Loucy (cell line): ENCODE data around the gene DLGAP1.

ENCODE experiments used
- H2AFZ ChIP-seq: fragments of 200-600 bp; sonication (generic); 2 replicates; pipeline ENCODE4 v1.6.0; 2016; ENCODE audit warnings: antibody characterized with exemption, mild to moderate bottlenecking, low read length, moderate library complexity
- H3F3A ChIP-seq: fragments of 200-600 bp; 2 replicates; pipeline ENCODE4 v1.6.0; 2016; ENCODE audit warnings: antibody characterized with exemption, low read depth, mild to moderate bottlenecking
- H3K27me3 ChIP-seq: fragments of 200-600 bp; sonication (generic); 2 replicates; pipeline ENCODE4 v1.6.1; 2014; ENCODE audit warnings: low read length, mild to moderate bottlenecking; ENCODE audit not compliant: insufficient read depth, poor library complexity, severe bottlenecking
- H3K36me3 ChIP-seq: fragments of 200-600 bp; sonication (generic); 2 replicates; pipeline ENCODE4 v1.6.1; 2016; ENCODE audit warnings: low read length; ENCODE audit not compliant: insufficient read depth
- H3K4me1 ChIP-seq: fragments of 200-600 bp; sonication (generic); 2 replicates; pipeline ENCODE4 v1.5.1; 2014; ENCODE audit warnings: low read length, mild to moderate bottlenecking; ENCODE audit not compliant: insufficient read depth, poor library complexity, severe bottlenecking
- H3K4me2 ChIP-seq: fragments of 200-600 bp; sonication (generic); 2 replicates; pipeline ENCODE4 v1.6.0; 2014; ENCODE audit warnings: antibody characterized with exemption, low read length, low read depth, mild to moderate bottlenecking; ENCODE audit not compliant: poor library complexity, severe bottlenecking
- H3K4me3 ChIP-seq: fragments of 200-600 bp; sonication (generic); 2 replicates; pipeline ENCODE4 v1.5.1; 2014; ENCODE audit warnings: low read length, mild to moderate bottlenecking, mixed read lengths; ENCODE audit not compliant: poor library complexity, severe bottlenecking
- H3K79me2 ChIP-seq: fragments of 200-600 bp; sonication (generic); 2 replicates; pipeline ENCODE4 v1.6.1; 2014; ENCODE audit warnings: low read length; ENCODE audit not compliant: insufficient read depth
- H3K9ac ChIP-seq: fragments of 200-600 bp; sonication (generic); 2 replicates; pipeline ENCODE4 v1.6.0; 2014; ENCODE audit warnings: mild to moderate bottlenecking, low read depth, low read length, moderate library complexity; ENCODE audit not compliant: poor library complexity, severe bottlenecking
- H3K9me2 ChIP-seq: fragments of 200-600 bp; sonication (generic); replicated peaks from 2 replicates; pipeline ENCODE4 v1.6.1; 2016; ENCODE audit warnings: low read depth, low read length, mixed read lengths
- H3K9me3 ChIP-seq: fragments of 200-600 bp; sonication (generic); 2 replicates; pipeline ENCODE4 v1.6.1; 2014; ENCODE audit warnings: mild to moderate bottlenecking, antibody characterized with exemption, low read length, low read depth; ENCODE audit not compliant: insufficient read depth
- H4K20me1 ChIP-seq: fragments of 200-600 bp; sonication (generic); 2 replicates; pipeline ENCODE4 v1.6.0; 2014; ENCODE audit warnings: antibody characterized with exemption, low read length, mild to moderate bottlenecking; ENCODE audit not compliant: insufficient read depth, poor library complexity, severe bottlenecking
- CTCF ChIP-seq: fragments of 200-600 bp; sonication (generic); conservative IDR thresholded peaks from 2 replicates; pipeline ENCODE4 v1.5.1; 2014; ENCODE audit warnings: mild to moderate bottlenecking, antibody characterized with exemption, low read length
- EZH2phosphoT487 ChIP-seq: fragments of 200-600 bp; IDR thresholded peaks from 2 replicates; pipeline ENCODE4 v1.6.1; 2018; ENCODE audit warnings: antibody characterized with exemption, mild to moderate bottlenecking, moderate library complexity, borderline replicate concordance

The DLGAP1 gene

GRCh38 chr18:3620146-3621119 lies 834.7 kb downstream of the DLGAP1 start:
- no peak overlapping the region for H3K9ac ChIP-seq
- H3K4me3 ChIP-seq: no peak overlapping the region
- peaks cover 10% of the 10 kb centered on the region for H3K4me1 ChIP-seq
- TF ChIP-seq EZH2phosphoT487: no peak
- no peak for TF ChIP-seq CTCF
- no peaks in the 10 kb centered on the region for H3K9me3 ChIP-seq
- no peak overlapping the region for H2AFZ ChIP-seq
- H4K20me1 ChIP-seq: no peaks in the 10 kb centered on the region
- no peaks in the 10 kb centered on the region for H3K36me3 ChIP-seq
- H3F3A ChIP-seq: no peaks in the 10 kb centered on the region
- no peaks in the 10 kb centered on the region for H3K79me2 ChIP-seq
- no peaks in the 10 kb centered on the region for H3K27me3 ChIP-seq
- H3K4me2 ChIP-seq: no peak overlapping the region
- H3K9me2 ChIP-seq: no peaks in the 10 kb centered on the region

GRCh38 chr18:3619746-3620145 lies 835.4 kb downstream of the DLGAP1 start:
- H3K79me2 ChIP-seq: no peaks in the 10 kb centered on the region
- H3K27me3 ChIP-seq: no peaks in the 10 kb centered on the region
- H3F3A ChIP-seq: no peaks in the 10 kb centered on the region
- TF ChIP-seq EZH2phosphoT487 (no peak), CTCF (no peak)
- no peak overlapping the region for H3K4me3 ChIP-seq
- H4K20me1 ChIP-seq: no peaks in the 10 kb centered on the region
- H3K9me2 ChIP-seq: no peaks in the 10 kb centered on the region
- no peak overlapping the region for H3K4me2 ChIP-seq
- H2AFZ ChIP-seq: no peak overlapping the region
- H3K9me3 ChIP-seq: no peaks in the 10 kb centered on the region
- no peaks in the 10 kb centered on the region for H3K36me3 ChIP-seq
- no peak overlapping the region for H3K9ac ChIP-seq
- peaks cover 4% of the 10 kb centered on the region for H3K4me1 ChIP-seq

GRCh38 chr18:3619222-3619621 lies 835.9 kb downstream of the DLGAP1 start:
- H3K9ac ChIP-seq: no peak overlapping the region
- no peaks in the 10 kb centered on the region for H4K20me1 ChIP-seq
- no peaks in the 10 kb centered on the region for H3K9me3 ChIP-seq
- no peaks in the 10 kb centered on the region for H3K36me3 ChIP-seq
- H2AFZ ChIP-seq: no peak overlapping the region
- no peaks in the 10 kb centered on the region for H3K9me2 ChIP-seq
- no peak overlapping the region for H3K4me2 ChIP-seq
- no peak for TF ChIP-seq EZH2phosphoT487
- TF ChIP-seq CTCF: no peak
- H3K79me2 ChIP-seq: no peaks in the 10 kb centered on the region
- H3K27me3 ChIP-seq: no peaks in the 10 kb centered on the region
- no peaks in the 10 kb centered on the region for H3F3A ChIP-seq
- H3K4me3 ChIP-seq: no peak overlapping the region
- H3K4me1 ChIP-seq: no peaks in the 10 kb centered on the region
